NCI-H526 treated with DMSO at 0.1 percent for 48 hours (cell line): Measurements from ENCODE around the gene CSTF2.

Experiments
- DNase-seq: peaks from one replicate; lab custom pipeline; 2025; lab: John Stamatoyannopoulos, UW

Gene CSTF2

GRCh38 chrX:100871594-100872560 is 51.7 kb downstream of the CSTF2 start:
- no peak for DNase-seq

- DNase-seq: no peak
Observed at GRCh38 chrX:100874325-100874724, 54.1 kb downstream of the CSTF2 start, which contains the start of gene NOX1. Gene NOX1 (minus strand): TSS chrX:100874359. CDS start chrX:100874139, 220 bp downstream.

- DNase-seq: no peak
Observed at GRCh38 chrX:100880368-100880767, 60.2 kb downstream of the CSTF2 start.

- DNase-seq: no peak
Observed at GRCh38 chrX:100883654-100884053, 63.5 kb downstream of the CSTF2 start.
